ACC112 (cell line): ENCODE results near the gene LLPH.

Experiments used
- H2AFZ ChIP-seq: fragments of 200-600 bp; sonication (generic); one replicate; pipeline ENCODE4 v1.6.0; 2017; ENCODE audit warnings: antibody characterized with exemption, low read length; ENCODE audit not compliant: unreplicated experiment
- H3K27ac ChIP-seq: fragments of 200-600 bp; sonication (generic); 2 replicates; pipeline ENCODE4 v1.5.1; 2014; ENCODE audit warnings: low read depth, mild to moderate bottlenecking, antibody characterized with exemption, low read length, moderate library complexity
- H3K27me3 ChIP-seq: fragments of 200-600 bp; sonication (generic); 2 replicates; pipeline ENCODE4 v1.6.1; 2014; ENCODE audit warnings: mild to moderate bottlenecking, antibody characterized with exemption, low read length, moderate library complexity, mixed read lengths; ENCODE audit not compliant: insufficient read depth
- H3K36me3 ChIP-seq: fragments of 200-600 bp; sonication (generic); 2 replicates; pipeline ENCODE4 v1.6.1; 2016; ENCODE audit warnings: mild to moderate bottlenecking, antibody characterized with exemption, low read length, moderate library complexity, mixed read lengths; ENCODE audit not compliant: insufficient read depth
- H3K4me1 ChIP-seq: fragments of 200-600 bp; sonication (generic); one replicate; pipeline ENCODE4 v1.6.1; 2016; ENCODE audit warnings: low read length, mixed read lengths; ENCODE audit not compliant: insufficient read depth, unreplicated experiment, control insufficient read depth
- H3K4me3 ChIP-seq: fragments of 200-600 bp; sonication (generic); 2 replicates; pipeline ENCODE4 v1.5.1; 2014; ENCODE audit warnings: mild to moderate bottlenecking, low read depth, low read length
- H3K79me2 ChIP-seq: fragments of 200-600 bp; sonication (generic); one replicate; pipeline ENCODE4 v1.6.0; 2016; ENCODE audit warnings: low read length; ENCODE audit not compliant: control insufficient read depth, unreplicated experiment, insufficient read depth

Gene LLPH

DNA sequence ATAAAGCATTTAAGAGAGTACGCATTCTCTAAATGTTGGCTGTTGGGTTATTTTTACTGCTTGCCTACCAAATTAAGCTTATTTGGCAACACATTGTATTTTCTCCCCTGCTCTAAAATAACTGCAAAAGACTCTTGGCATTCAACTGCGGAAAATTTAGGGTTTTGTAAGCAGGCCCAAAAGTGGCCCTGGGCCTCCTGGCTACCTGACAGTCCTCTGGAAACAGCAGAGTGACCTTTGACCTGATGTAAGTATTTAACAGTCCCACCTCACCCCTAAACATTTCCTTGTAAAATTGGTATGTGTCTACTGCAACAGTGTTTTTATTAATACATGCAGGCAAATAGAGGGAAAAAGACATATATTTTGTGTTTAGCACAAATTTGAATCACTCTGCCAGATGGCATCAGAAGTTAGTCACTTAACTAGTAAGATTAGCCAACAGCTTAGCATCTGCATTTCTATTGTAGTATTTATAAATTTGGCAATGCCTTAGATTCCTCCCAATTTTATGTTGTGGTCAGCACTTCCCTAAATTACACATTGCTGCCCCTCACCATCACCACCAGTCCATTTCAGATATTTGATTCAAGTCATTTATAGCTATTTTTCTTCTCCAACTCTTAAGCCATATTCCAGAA lies 11.2 kb downstream of the LLPH start:
- no peaks in the 10 kb centered on the region for H3K27me3 ChIP-seq
- no peaks in the 10 kb centered on the region for H3K4me1 ChIP-seq
- no peaks in the 10 kb centered on the region for H3K79me2 ChIP-seq
- H2AFZ ChIP-seq = no peak overlapping the region
- H3K36me3 ChIP-seq = peaks cover 15% of the 10 kb centered on the region
- no peak overlapping the region for H3K4me3 ChIP-seq
- no peak overlapping the region for H3K27ac ChIP-seq

DNA sequence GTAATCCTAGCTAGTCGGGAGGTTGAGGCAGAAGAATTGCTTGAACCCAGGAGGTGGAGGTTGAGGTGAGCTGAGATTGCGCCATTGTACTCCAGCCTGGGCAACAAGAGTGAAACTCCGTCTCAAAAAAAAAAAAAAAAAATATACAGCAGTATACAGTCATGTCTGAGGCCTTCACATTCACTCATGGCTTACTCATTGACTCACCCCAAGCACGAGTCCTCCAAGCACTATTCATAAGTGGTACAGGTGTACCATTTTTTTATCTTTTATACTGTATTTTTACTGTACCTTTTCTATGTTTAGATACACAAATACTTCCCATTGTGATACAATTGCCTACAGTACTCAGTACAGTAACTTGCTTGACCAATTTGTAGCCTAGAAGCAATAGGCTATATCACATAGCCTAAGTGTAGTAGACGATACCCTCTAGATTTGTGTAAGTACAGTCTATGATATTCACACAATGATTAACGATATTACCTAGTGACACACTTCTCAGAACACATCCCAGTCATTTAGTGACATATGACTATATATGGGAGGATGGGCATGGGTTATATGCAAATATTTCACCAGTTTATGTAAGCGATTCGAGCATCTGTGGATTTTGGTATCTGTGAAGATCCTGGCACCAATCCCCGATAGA lies 12.2 kb downstream of the LLPH start:
- Histone ChIP-seq H2AFZ (no peak overlapping the region), H3K27ac (no peak overlapping the region)

DNA sequence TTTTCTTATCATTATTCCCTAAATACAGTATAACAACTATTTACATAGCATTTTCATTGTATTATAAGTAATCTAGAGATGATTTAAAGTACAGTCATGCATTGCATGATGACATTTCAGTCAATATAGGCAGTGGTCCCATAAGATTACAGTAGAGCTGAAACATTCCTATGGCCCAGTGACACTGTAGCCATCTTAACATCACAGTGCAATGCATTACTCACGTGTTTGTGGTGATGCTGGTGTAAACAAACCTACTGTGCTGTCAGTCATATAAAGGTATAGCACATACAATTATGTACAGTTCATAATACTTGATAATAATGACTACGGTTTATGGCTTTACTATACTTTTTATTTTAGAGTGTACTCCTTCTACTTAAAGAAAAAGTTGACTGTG lies 13.3 kb downstream of the LLPH start:
- Histone ChIP-seq H3K27ac (no peak overlapping the region), H3K27me3 (no peaks in the 10 kb centered on the region), H2AFZ (no peak overlapping the region), H3K4me1 (no peaks in the 10 kb centered on the region), H3K36me3 (peaks cover 2% of the 10 kb centered on the region; the same call in 1 of the 2 replicates), H3K79me2 (no peaks in the 10 kb centered on the region), H3K4me3 (no peak overlapping the region)

More for the DNA sequence above, 12.2 kb downstream of the LLPH start:
- Histone ChIP-seq H3K36me3 (peaks cover 9% of the 10 kb centered on the region; the same call in 1 of the 2 replicates), H3K27me3 (no peaks in the 10 kb centered on the region), H3K4me1 (no peaks in the 10 kb centered on the region), H3K4me3 (no peak overlapping the region), H3K79me2 (no peaks in the 10 kb centered on the region)

GRCh38 chr12:66115071-66115600 lies 15.4 kb downstream of the LLPH start:
- no peak overlapping the region for H3K4me3 ChIP-seq
- no peaks in the 10 kb centered on the region for H3K27me3 ChIP-seq
- no peaks in the 10 kb centered on the region; the same call in 1 of the 2 replicates for H3K36me3 ChIP-seq
- no peaks in the 10 kb centered on the region for H3K4me1 ChIP-seq
- H3K27ac ChIP-seq = no peak overlapping the region
- no peak overlapping the region for H2AFZ ChIP-seq
- no peaks in the 10 kb centered on the region for H3K79me2 ChIP-seq

GRCh38 chr12:66113471-66113870 lies 17.1 kb downstream of the LLPH start:
- Histone ChIP-seq H3K4me1 (peaks cover 6% of the 10 kb centered on the region), H3K27me3 (no peaks in the 10 kb centered on the region), H2AFZ (no peak overlapping the region), H3K4me3 (no peak overlapping the region), H3K27ac (no peak overlapping the region), H3K36me3 (no peaks in the 10 kb centered on the region), H3K79me2 (no peaks in the 10 kb centered on the region)

- H3K79me2 ChIP-seq = no peaks in the 10 kb centered on the region
- H3K36me3 ChIP-seq = no peaks in the 10 kb centered on the region
- H3K27me3 ChIP-seq = no peaks in the 10 kb centered on the region
- H3K4me1 ChIP-seq = peaks cover 20% of the 10 kb centered on the region
- no peak overlapping the region for H3K27ac ChIP-seq
- no peak overlapping the region for H2AFZ ChIP-seq
- H3K4me3 ChIP-seq = no peak overlapping the region
Measured at GRCh38 chr12:66111605-66112004, 18.9 kb downstream of the LLPH start.

DNA sequence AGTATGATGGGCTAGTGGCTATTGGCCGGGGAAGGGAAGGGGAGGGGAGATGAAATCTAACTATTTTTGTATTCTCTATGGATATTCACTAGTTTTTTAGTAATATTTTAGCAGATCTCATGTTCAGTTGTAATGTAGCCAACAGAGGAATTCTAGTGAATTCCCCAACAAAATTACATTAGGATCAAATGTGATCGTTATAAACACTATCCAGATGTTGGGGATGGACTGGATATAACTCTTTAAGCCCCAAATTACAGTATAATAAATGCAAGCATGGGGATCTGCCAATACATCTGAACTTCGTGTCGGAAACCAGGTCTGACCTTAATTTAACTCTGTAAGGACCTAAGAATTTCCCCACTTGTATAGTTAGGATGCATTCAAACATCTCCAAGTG lies 21.5 kb downstream of the LLPH start:
- H3K79me2 ChIP-seq = no peaks in the 10 kb centered on the region
- no peaks in the 10 kb centered on the region for H3K36me3 ChIP-seq
- H3K27me3 ChIP-seq = no peaks in the 10 kb centered on the region
- H3K4me1 ChIP-seq = peaks cover 20% of the 10 kb centered on the region
- H2AFZ ChIP-seq = peak overlapping the region; percentile 67
- H3K4me3 ChIP-seq = peak overlapping the region; percentile 13; the same call in 1 of the 2 replicates
- H3K27ac ChIP-seq = no peak overlapping the region

- H3K36me3 ChIP-seq = no peaks in the 10 kb centered on the region
- H3K4me3 ChIP-seq = peak overlapping the region; percentile 13; the same call in 1 of the 2 replicates
- H3K27me3 ChIP-seq = no peaks in the 10 kb centered on the region
- no peak overlapping the region for H3K27ac ChIP-seq
- peak overlapping the region; percentile 67 for H2AFZ ChIP-seq
- peaks cover 20% of the 10 kb centered on the region for H3K4me1 ChIP-seq
- H3K79me2 ChIP-seq = no peaks in the 10 kb centered on the region
Measured at GRCh38 chr12:66108386-66108785, 22.2 kb downstream of the LLPH start.

GRCh38 chr12:66107451-66107915 lies 23.1 kb downstream of the LLPH start:
- Histone ChIP-seq H3K4me3 (0 out of 2 replicates have a peak overlapping the region, but pooled peaks have one; percentile 3), H3K4me1 (peaks cover 20% of the 10 kb centered on the region), H3K79me2 (no peaks in the 10 kb centered on the region), H3K27me3 (no peaks in the 10 kb centered on the region), H3K27ac (no peak overlapping the region), H3K36me3 (no peaks in the 10 kb centered on the region), H2AFZ (peak overlapping the region; percentile 61)

GRCh38 chr12:66103016-66103913 lies 27.3 kb downstream of the LLPH start:
- Histone ChIP-seq H3K27me3 (no peaks in the 10 kb centered on the region), H3K4me1 (peaks cover 11% of the 10 kb centered on the region), H2AFZ (no peak overlapping the region), H3K36me3 (no peaks in the 10 kb centered on the region), H3K27ac (no peak overlapping the region), H3K79me2 (no peaks in the 10 kb centered on the region), H3K4me3 (no peak overlapping the region)
